HepG2 (cell line): ENCODE results near the gene HDGF. TPM values are rescaled to one million over a fixed set of nuclear protein-coding genes. Genes with fewer than 3 reads are reported as not detected.
A peak's percentile ranks its signal among the peaks of the same experiment; 100 is the strongest.

ENCODE experiments used
- ATAC-seq: fragments of 200-7000 bp; cut with Tn5 transposase; 3 replicates; pipeline ENCODE4 v1.9.1; 2020; ENCODE audit warnings: mild to moderate bottlenecking, moderate library complexity
- BruUV-seq: library from RNA; stranded (reverse); fragments of 400-500 nt; replicated peaks from 2 replicates; lab custom pipeline; 2021; lab: Mats Ljungman, UMichigan
- CTCF ChIA-PET: fragments of 300-600 bp; formaldehyde crosslinking; extraction: SDS; loops from one replicate; lab custom pipeline; 2021; ENCODE audit warnings: low total read pairs, inconsistent platforms, low intra/inter-chr PET ratio; lab: Yijun Ruan, JAX
- POLR2A ChIA-PET: fragments of 350-600 bp; sonication (Branson Sonifier 250); formaldehyde crosslinking; loops from one replicate; lab custom pipeline; 2020; ENCODE audit warnings: antibody characterized with exemption, inconsistent platforms; lab: Yijun Ruan, JAX
- DNase-seq: peaks from one replicate; pipeline ENCODE4 v3.0.0-alpha.2; 2015; ENCODE audit warnings: low spot score
- FAIRE-seq: peaks from 3 replicates; lab custom pipeline; 2011; peaks lifted over from hg19 to GRCh38; lab: Jason Lieb, UNC
- H2AFZ ChIP-seq: one replicate; pipeline ENCODE4 v1.6.1; 2011; ENCODE audit warnings: low read length, inconsistent platforms
- H3K27ac ChIP-seq: fragments of 300-600 bp; 3 replicates; pipeline ENCODE4 v1.8.0; 2011; ENCODE audit warnings: mixed run types, mild to moderate bottlenecking, mixed read lengths, low read length, inconsistent platforms; ENCODE audit not compliant: insufficient read depth; ENCODE audit errors: extremely low read length
- H3K27me3 ChIP-seq, 2 experiments: fragments of 200-600 bp in 1 of 2; 2 replicates in 1 of 2; 3 replicates in 1 of 2; pipeline versions ENCODE4 v1.6.0 to v1.8.0; 2011; ENCODE audit warnings: low read length in 2 of 2, mild to moderate bottlenecking in 2 of 2, moderate library complexity in 2 of 2, inconsistent platforms in 1 of 2; ENCODE audit not compliant: insufficient read depth in 2 of 2, control insufficient read depth in 1 of 2
- H3K36me3 ChIP-seq, 2 experiments: fragments of 200-600 bp in 1 of 2; replicated peaks in 1 of 2; 2 replicates in 1 of 2; 3 replicates in 1 of 2; pipeline versions ENCODE4 v1.5.1 to v1.8.0; 2011; ENCODE audit warnings: low read length in 2 of 2, inconsistent platforms in 1 of 2; ENCODE audit not compliant: insufficient read depth in 2 of 2, control insufficient read depth in 1 of 2
- H3K4me1 ChIP-seq: 2 replicates; pipeline ENCODE4 v1.5.1; 2012; ENCODE audit warnings: low read length, inconsistent platforms; ENCODE audit not compliant: insufficient read depth
- H3K4me2 ChIP-seq: 2 replicates; pipeline ENCODE4 v1.6.0; 2011; ENCODE audit warnings: low read depth, low read length, inconsistent platforms
- H3K4me3 ChIP-seq, 3 experiments: fragments of 200-600 bp in 1 of 3; sonication (generic), shearing (Covaris generic) in 1 of 3; replicated peaks in 1 of 3; 2 replicates each; pipeline ENCODE4 v1.5.1; 2011 to 2016; ENCODE audit warnings: low read length in 3 of 3, inconsistent platforms in 2 of 3, low read depth in 2 of 3, mild to moderate bottlenecking in 2 of 3, control low read depth in 1 of 3, mixed read lengths in 1 of 3; ENCODE audit not compliant: insufficient read depth in 1 of 3
- H3K79me2 ChIP-seq: one replicate; pipeline ENCODE4 v1.6.1; 2011; ENCODE audit warnings: low read length, inconsistent platforms; ENCODE audit not compliant: insufficient read depth
- H3K9ac ChIP-seq: 2 replicates; pipeline ENCODE4 v1.6.0; 2011; ENCODE audit warnings: mild to moderate bottlenecking, low read depth, low read length, inconsistent platforms; ENCODE audit not compliant: insufficient read depth
- H3K9me3 ChIP-seq: 2 replicates; pipeline ENCODE4 v1.5.1; 2012; ENCODE audit warnings: mild to moderate bottlenecking, low read length
- H4K20me1 ChIP-seq: 2 replicates; pipeline ENCODE4 v1.6.0; 2011; ENCODE audit warnings: inconsistent platforms, mild to moderate bottlenecking, low read length, moderate library complexity; ENCODE audit not compliant: insufficient read depth
- AKAP8 ChIP-seq: sonication (generic); formaldehyde crosslinking; IDR thresholded peaks from 2 replicates; pipeline ENCODE4 v1.5.1; 2020; ENCODE audit warnings: mild to moderate bottlenecking, missing genetic modification reagents
- ARHGAP35 ChIP-seq: sonication (generic); formaldehyde crosslinking; IDR thresholded peaks from 2 replicates; pipeline ENCODE4 v1.9.0; 2022; ENCODE audit warnings: mild to moderate bottlenecking, inconsistent platforms, moderate library complexity, missing genetic modification reagents, borderline replicate concordance
- BHLHE40 ChIP-seq: IDR thresholded peaks from 2 replicates; pipeline ENCODE4 v1.6.1; 2011; ENCODE audit warnings: low read length, improper control_type of control experiment
- CEBPB ChIP-seq: IDR thresholded peaks from 2 replicates; pipeline ENCODE4 v1.6.1; 2011; ENCODE audit warnings: low read depth, low read length, improper control_type of control experiment, borderline replicate concordance
- CENPT ChIP-seq: sonication (generic); formaldehyde crosslinking; IDR thresholded peaks from 2 replicates; pipeline ENCODE4 v1.8.0; 2022; ENCODE audit warnings: low read depth, mild to moderate bottlenecking, moderate library complexity, missing genetic modification reagents
- ERF ChIP-seq: IDR thresholded peaks from 2 replicates; pipeline ENCODE4 v1.6.1; 2018; ENCODE audit warnings: missing biosample characterization, missing genetic modification reagents
- ESRRA ChIP-seq: sonication (generic); formaldehyde crosslinking; IDR thresholded peaks from 2 replicates; pipeline ENCODE4 v1.5.1; 2020; ENCODE audit warnings: mild to moderate bottlenecking, low read depth, missing genetic modification reagents
- KLF16 ChIP-seq, 2 experiments: sonication (generic) in 1 of 2; formaldehyde crosslinking in 1 of 2; IDR thresholded peaks; 2 replicates each; pipeline versions ENCODE4 v1.6.1 to v1.8.0; 2016 to 2023; ENCODE audit warnings: missing genetic modification reagents in 2 of 2, missing compliant biosample characterization in 1 of 2
- LCORL ChIP-seq, 2 experiments: fragments of 450-650 bp in 1 of 2; sonication (generic) in 1 of 2; formaldehyde crosslinking in 1 of 2; IDR thresholded peaks; 2 replicates each; pipeline versions ENCODE4 v1.5.0 to v1.6.1; 2017 to 2020; ENCODE audit warnings: antibody characterized with exemption in 1 of 2, missing genetic modification reagents in 1 of 2
- MTA1 ChIP-seq: sonication (generic); formaldehyde crosslinking; IDR thresholded peaks from 2 replicates; pipeline ENCODE4 v1.4.0; 2020; ENCODE audit warnings: missing genetic modification reagents, mild to moderate bottlenecking, borderline replicate concordance
- PRDM10 ChIP-seq: sonication (generic); formaldehyde crosslinking; IDR thresholded peaks from 2 replicates; pipeline ENCODE4 v1.4.0; 2020; ENCODE audit warnings: low read depth, missing genetic modification reagents
- SMC3 ChIP-seq: IDR thresholded peaks from 2 replicates; pipeline ENCODE4 v1.6.1; 2011; ENCODE audit warnings: low read length, improper control_type of control experiment
- SMYD3 ChIP-seq: sonication (generic); formaldehyde crosslinking; IDR thresholded peaks from 2 replicates; pipeline ENCODE4 v1.8.1; 2023; ENCODE audit warnings: mild to moderate bottlenecking, missing genetic modification reagents
- YEATS2 ChIP-seq: sonication (generic); formaldehyde crosslinking; IDR thresholded peaks from 2 replicates; pipeline ENCODE4 v1.4.0; 2020; ENCODE audit warnings: missing genetic modification reagents, borderline replicate concordance
- ZFAT ChIP-seq: sonication (generic); formaldehyde crosslinking; conservative IDR thresholded peaks from 2 replicates; pipeline ENCODE4 v1.8.1; 2023; ENCODE audit warnings: missing genetic modification reagents, inconsistent platforms
- ZIK1 ChIP-seq: sonication (generic); formaldehyde crosslinking; IDR thresholded peaks from 2 replicates; pipeline ENCODE4 v1.5.0; 2020; ENCODE audit warnings: mild to moderate bottlenecking, low read depth, missing genetic modification reagents, borderline replicate concordance
- ZNF564 ChIP-seq: sonication (generic); formaldehyde crosslinking; IDR thresholded peaks from 2 replicates; pipeline ENCODE4 v1.8.1; 2023; ENCODE audit warnings: mild to moderate bottlenecking, missing genetic modification reagents
- ZNF782 ChIP-seq: sonication (generic); formaldehyde crosslinking; IDR thresholded peaks from 2 replicates; pipeline ENCODE4 v1.4.0; 2020; ENCODE audit warnings: missing genetic modification reagents, mild to moderate bottlenecking, borderline replicate concordance
- ZUFSP ChIP-seq: sonication (generic); formaldehyde crosslinking; IDR thresholded peaks from 2 replicates; pipeline ENCODE4 v1.9.0; 2021; ENCODE audit warnings: missing genetic modification reagents, mild to moderate bottlenecking, borderline replicate concordance
- WGBS: methylation state at CpG from one replicate; pipeline ENCODE4 v1.1.6; 2017; ENCODE audit warnings: low lambda C conversion rate; 5-methylcytosine and 5-hydroxymethylcytosine counted together
- in situ Hi-C: cut with HindIII; loops from 2 replicates; pipeline ENCODE4 v1.10.0; 2017; ENCODE audit warnings: low pct_unique_long_range_greater_than_20kb; ENCODE audit not compliant: extremely low pct_ligation_motif_present
- intact Hi-C: fragments of 100-400 bp; cut with micrococcal nuclease; formaldehyde crosslinking; loops from one replicate; pipeline ENCODE4 v1.10.0; 2022; ENCODE audit not compliant: unreplicated experiment
- polyA plus RNA-seq, 8 experiments: library from polyadenylated mRNA; depleted of rRNA in 3 of 8; stranded (reverse) in 7 of 8; unstranded in 1 of 8; fragments of >200 nt; fragmentation: Illumina TruSeq in 4 of 8; extraction: Trizol in 4 of 8; gene quantifications; 2 replicates each; pipeline versions ENCODE4 v1.2.1 to v1.2.3, GENCODE V29; 2011 to 2016; ENCODE audit warnings: low read depth in 4 of 8, missing spikeins in 1 of 8, mixed read lengths in 1 of 8; ENCODE audit not compliant: insufficient read depth in 1 of 8
- total RNA-seq, 5 experiments: library from RNA; depleted of rRNA; stranded (reverse); fragments of >200 nt; fragmentation: Illumina TruSeq; extraction: Trizol; gene quantifications; 2 replicates each; pipeline ENCODE4 v1.2.3, GENCODE V29; 2016; ENCODE audit warnings: low read depth in 1 of 5
- TF ChIP-seq, protein P1 (sequence below): IDR thresholded peaks from 2 replicates; pipeline ENCODE4 v1.6.1; 2012; ENCODE audit warnings: inconsistent platforms

Gene HDGF
- total and polyA plus RNA-seq, 2 of the 13 experiments (the other 11 are each of a cell fraction or from before 2014, with no cell fraction given): 156 to 196 TPM

DNA sequence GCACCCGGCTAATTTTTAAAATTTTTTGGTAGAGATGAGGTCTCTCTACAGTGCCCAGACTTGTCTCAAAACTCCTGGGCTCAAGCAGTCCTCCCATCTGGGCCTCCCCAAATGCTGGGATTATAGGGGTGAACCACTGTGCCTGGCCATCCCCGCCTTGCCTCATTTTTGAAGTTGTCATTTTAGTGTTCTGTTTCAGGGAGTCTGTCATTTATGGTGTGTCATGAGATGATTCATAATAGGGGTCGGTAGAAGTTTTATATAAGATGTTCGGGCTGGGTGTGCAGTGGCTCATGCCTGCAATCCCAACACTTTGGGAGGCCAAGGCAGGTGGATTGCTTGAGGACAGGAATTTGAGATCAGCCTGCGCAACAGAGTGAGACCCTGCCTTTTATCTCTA, 24.3 kb upstream of the HDGF start (continued):
- TF ChIP-seq ARHGAP35 (CRISPR knock-in tag) (no peak), CENPT (CRISPR knock-in tag) (no peak)

GRCh38 chr1:156773607-156774006, 22.1 kb upstream of the HDGF start:
- Histone ChIP-seq H3K9ac (no peak overlapping the region), H3K4me1 (peaks cover 47% of the 10 kb centered on the region), H2AFZ (no peak overlapping the region), H3K36me3 (peaks cover 7 to 41% of the 10 kb centered on the region in 2 experiments; a peak in 4 of 5 replicates), H4K20me1 (peaks cover 8% of the 10 kb centered on the region; the same call in 1 of the 2 replicates), H3K4me3 (no peak overlapping the region), H3K4me2 (no peak overlapping the region), H3K27ac (no peak overlapping the region), H3K27me3 (no peaks in the 10 kb centered on the region), H3K79me2 (peaks cover 82% of the 10 kb centered on the region), H3K9me3 (no peaks in the 10 kb centered on the region)
- BruUV-seq: no TSS peak
- DNase-seq: no peak
- CTCF ChIA-PET: no interaction called here
- peak; percentile 74 for ATAC-seq
- peak; percentile 12 for FAIRE-seq
- POLR2A ChIA-PET: no interaction called here
- 98% methylated on average over 3 of the region's 3 CpGs for WGBS
- intact Hi-C loops: no loop called here
- in situ Hi-C loops: no loop called here
- TF ChIP-seq KLF16 (CRISPR knock-in tag; IDR thresholded peaks at IDR 0.05): no peak
- TF ChIP-seq ZIK1 (CRISPR knock-in tag): no peak
- no peak for TF ChIP-seq ZUFSP
- no peak for TF ChIP-seq MTA1 (CRISPR knock-in tag)
- TF ChIP-seq SMYD3 (CRISPR knock-in tag): no peak
- no peak for TF ChIP-seq PRDM10 (CRISPR knock-in tag)
- TF ChIP-seq ERF: no peak
- no peak for TF ChIP-seq ZNF564 (CRISPR knock-in tag)
- no peak for TF ChIP-seq BHLHE40
- no peak for TF ChIP-seq AKAP8 (CRISPR knock-in tag)
- TF ChIP-seq, protein P1, sequence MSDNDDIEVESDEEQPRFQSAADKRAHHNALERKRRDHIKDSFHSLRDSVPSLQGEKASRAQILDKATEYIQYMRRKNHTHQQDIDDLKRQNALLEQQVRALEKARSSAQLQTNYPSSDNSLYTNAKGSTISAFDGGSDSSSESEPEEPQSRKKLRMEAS: no peak
- TF ChIP-seq SMC3: no peak
- no peak for TF ChIP-seq ESRRA
- TF ChIP-seq YEATS2: no peak
- TF ChIP-seq CEBPB: no peak
- TF ChIP-seq LCORL (IDR thresholded peaks at IDR 0.05): no peak
- TF ChIP-seq LCORL (CRISPR knock-in tag; IDR thresholded peaks at IDR 0.05): no peak
- TF ChIP-seq ZNF782: no peak
- TF ChIP-seq ZFAT (CRISPR knock-in tag): no peak
